ENCODE data around the gene SPEG. TPM values are rescaled to one million over a fixed set of nuclear protein-coding genes. Genes with fewer than 3 reads are reported as not detected.

Gene SPEG
- total and polyA plus RNA-seq, 2 of the 13 experiments (the other 11 are each of a cell fraction or from before 2014, with no cell fraction given), result 0.18 to 0.24 TPM

DNA sequence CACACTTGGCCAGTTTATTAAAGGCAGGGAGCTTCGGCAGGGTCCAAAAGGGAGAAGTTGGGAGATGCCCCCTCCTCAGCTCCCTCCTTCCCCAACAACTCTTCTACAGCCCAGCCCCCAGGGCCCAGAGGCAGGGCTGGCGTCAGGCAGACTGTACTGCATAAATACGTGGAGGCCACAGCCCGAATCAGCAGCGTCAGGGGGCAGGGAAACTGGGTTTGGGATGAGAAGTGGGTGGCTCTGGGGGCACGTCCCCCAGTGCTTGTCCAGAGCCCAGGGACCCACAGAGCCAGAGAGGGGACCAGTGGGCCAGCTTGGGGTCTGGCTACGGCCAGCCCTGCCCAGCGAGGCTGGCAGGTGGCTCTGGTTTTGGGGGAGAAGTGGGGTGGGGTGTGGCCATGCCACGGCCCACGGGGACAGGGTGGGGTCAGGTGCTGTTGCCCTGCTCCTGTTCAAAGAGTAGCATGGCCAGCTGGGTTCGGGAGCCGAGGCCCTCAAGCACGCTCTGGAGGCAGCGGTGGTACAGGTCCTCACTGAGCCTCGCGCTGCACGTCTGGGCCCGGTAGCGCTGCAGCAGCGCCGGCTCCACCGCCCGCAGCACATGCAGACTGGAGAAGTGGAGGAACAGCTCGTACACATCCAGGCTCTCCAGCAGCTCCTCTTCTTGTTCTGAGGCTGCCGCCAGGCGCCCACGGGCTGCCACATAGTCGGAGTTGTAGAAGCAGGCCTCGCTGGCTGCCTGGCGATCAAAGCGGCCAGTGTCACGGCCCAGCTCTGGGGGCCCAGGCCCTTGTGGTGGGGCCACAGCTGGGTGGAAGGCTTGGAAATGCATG is 104.5 kb downstream of the SPEG start:
- POLR2A ChIA-PET, result interaction anchor here (1.3 kb wide), 1 partner anchor 104 kb away, joined by 4 read pairs; no protein-coding TSS in a partner anchor
- ATAC-seq (no peak), FAIRE-seq (no peak), DNase-seq (ENCODE audit: low spot score) (no peak)
- 97% methylated on average over 25 of the region's 32 CpGs for WGBS (ENCODE audit: low lambda C conversion rate)
- in situ Hi-C loops (cut with HindIII; ENCODE audit: extremely low pct_ligation_motif_present, low pct_unique_long_range_greater_than_20kb) (no loop called here), intact Hi-C loops (cut with micrococcal nuclease; ENCODE audit: unreplicated experiment) (loop anchor here (10.0 kb wide), 1 partner anchor 244 kb away; no protein-coding TSS in a partner anchor)
- BruUV-seq (replicated peaks), result no TSS peak
- H3K4me1 ChIP-seq (ENCODE audit: insufficient read depth, low read length), result peaks cover 45% of the 10 kb centered on the region
- H3K79me2 ChIP-seq (ENCODE audit: insufficient read depth, low read length), result peaks cover 21% of the 10 kb centered on the region
- peaks cover 0 to 26% of the 10 kb centered on the region in 2 experiments; a peak in 3 of 5 replicates for H3K27me3 ChIP-seq (ENCODE audit: control insufficient read depth in 1 of 2, insufficient read depth in 2 of 2, low read length in 2 of 2)
- no peak overlapping the region for H3K4me2 ChIP-seq (ENCODE audit: low read depth, low read length)
- peaks cover 46% of the 10 kb centered on the region for H4K20me1 ChIP-seq (ENCODE audit: insufficient read depth, low read length)
- CTCF ChIA-PET (ENCODE audit: low intra/inter-chr PET ratio, low total read pairs), result interaction anchor here (5.3 kb wide), 1 partner anchor 103 kb away, joined by 127 read pairs; no protein-coding TSS in a partner anchor
- no peak for TF ChIP-seq RXRA (CRISPR knock-in tag; IDR thresholded peaks at IDR 0.05)
- TF ChIP-seq ZC3H13 (CRISPR knock-in tag; IDR thresholded peaks at IDR 0.05), result peak; percentile 87
- TF ChIP-seq AGO2 (optimal IDR thresholded peaks at IDR 0.05; ENCODE audit: low read depth, low read length), result peak; percentile 31
- TF ChIP-seq ARHGAP35 (CRISPR knock-in tag; IDR thresholded peaks at IDR 0.05; ENCODE audit: borderline replicate concordance), result no peak
- peak; percentile 21 for TF ChIP-seq RBFOX2 (IDR thresholded peaks at IDR 0.05; ENCODE audit: low read depth, low read length)
- TF ChIP-seq, protein P1, sequence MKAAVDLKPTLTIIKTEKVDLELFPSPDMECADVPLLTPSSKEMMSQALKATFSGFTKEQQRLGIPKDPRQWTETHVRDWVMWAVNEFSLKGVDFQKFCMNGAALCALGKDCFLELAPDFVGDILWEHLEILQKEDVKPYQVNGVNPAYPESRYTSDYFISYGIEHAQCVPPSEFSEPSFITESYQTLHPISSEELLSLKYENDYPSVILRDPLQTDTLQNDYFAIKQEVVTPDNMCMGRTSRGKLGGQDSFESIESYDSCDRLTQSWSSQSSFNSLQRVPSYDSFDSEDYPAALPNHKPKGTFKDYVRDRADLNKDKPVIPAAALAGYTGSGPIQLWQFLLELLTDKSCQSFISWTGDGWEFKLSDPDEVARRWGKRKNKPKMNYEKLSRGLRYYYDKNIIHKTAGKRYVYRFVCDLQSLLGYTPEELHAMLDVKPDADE (CRISPR knock-in tag; IDR thresholded peaks at IDR 0.05), result 0 out of 2 replicates have a peak, but pooled peaks have one; percentile 43
- 0 out of 2 replicates have a peak, but pooled peaks have one; percentile 1 for TF ChIP-seq NFKB2 (CRISPR knock-in tag; IDR thresholded peaks at IDR 0.05; ENCODE audit: borderline replicate concordance)
- TF ChIP-seq ZNF160 (CRISPR knock-in tag; IDR thresholded peaks at IDR 0.05), result no peak
- H3K9me3 ChIP-seq (ENCODE audit: low read length), result no peaks in the 10 kb centered on the region
- H3K27ac ChIP-seq (ENCODE audit: extremely low read length, insufficient read depth, low read length), result no peak overlapping the region
- no peak overlapping the region for H2AFZ ChIP-seq (ENCODE audit: low read length)
- no peak overlapping the region for H3K9ac ChIP-seq (ENCODE audit: insufficient read depth, low read depth, low read length)
- H3K4me3 ChIP-seq (replicated peaks in 1 of 3; ENCODE audit: insufficient read depth in 1 of 3, low read depth in 2 of 3, low read length in 3 of 3), result no peak overlapping the region
- peaks cover 15 to 27% of the 10 kb centered on the region in 2 experiments for H3K36me3 ChIP-seq (replicated peaks in 1 of 2; ENCODE audit: control insufficient read depth in 1 of 2, insufficient read depth in 2 of 2, low read length in 2 of 2)
